Mucosa of descending colon (tissue), 3 donors: ENCODE data around the gene RTN3. TPM values are rescaled to one million over a fixed set of nuclear protein-coding genes. Genes with fewer than 3 reads are reported as not detected.

ENCODE experiments used
- ATAC-seq: fragments of 200-7000 bp; cut with Tn5 transposase; one replicate; pipeline ENCODE4 v1.9.1; 2020; ENCODE audit warnings: mild to moderate bottlenecking, moderate library complexity
- DNase-seq, 3 donors: peaks; one replicate each; pipeline ENCODE4 v3.0.0-alpha.2; 2020
- H3K36me3 ChIP-seq: fragments of 200-600 bp; one replicate; pipeline ENCODE4 v1.8.0; 2021; ENCODE audit warnings: low read depth, mild to moderate bottlenecking
- H3K4me1 ChIP-seq: fragments of 200-600 bp; one replicate; pipeline ENCODE4 v1.8.0; 2021; ENCODE audit warnings: low read depth, mild to moderate bottlenecking
- H3K4me3 ChIP-seq: fragments of 200-600 bp; one replicate; pipeline ENCODE4 v1.8.0; 2021; ENCODE audit warnings: mild to moderate bottlenecking
- H3K9me3 ChIP-seq: fragments of 200-600 bp; one replicate; pipeline ENCODE4 v1.8.0; 2021; ENCODE audit warnings: mild to moderate bottlenecking
- intact Hi-C, 2 donors: fragments of 100-400 bp; cut with DNase I in 1 of 2; cut with micrococcal nuclease in 1 of 2; formaldehyde crosslinking; loops; one replicate each; pipeline versions ENCODE4 v1.11.0 to v1.11.1; 2022; cut with DNase I, micrococcal nuclease
- total RNA-seq, 3 donors: library from RNA; stranded (reverse); fragmentation: NEBNext Ultra II Directional in 2 of 3; extraction: Animal tissue kit (Norgen Biotek cat#: 25700) in 2 of 3; gene quantifications; one replicate each; pipeline versions ENCODE4 v1.2.1 to v1.2.4, GENCODE V29; 2021 to 2023
- TF ChIP-seq, protein P1 (sequence below): fragments of 200-600 bp; IDR thresholded peaks from one replicate; pipeline ENCODE4 v1.8.0; 2022; ENCODE audit warnings: antibody characterized with exemption, mild to moderate bottlenecking
- donor health status: DM: no; HTN: no; CAD: no; lungs with moderate emphysema.
- donor health status: DM: no; HTN: no; CAD: no.
- donor health status: DM: no; HTN: yes; CAD: no.

The RTN3 gene
- total RNA-seq, 3 donors from 2014 or later: 111 to 129 (median 115) TPM

DNA sequence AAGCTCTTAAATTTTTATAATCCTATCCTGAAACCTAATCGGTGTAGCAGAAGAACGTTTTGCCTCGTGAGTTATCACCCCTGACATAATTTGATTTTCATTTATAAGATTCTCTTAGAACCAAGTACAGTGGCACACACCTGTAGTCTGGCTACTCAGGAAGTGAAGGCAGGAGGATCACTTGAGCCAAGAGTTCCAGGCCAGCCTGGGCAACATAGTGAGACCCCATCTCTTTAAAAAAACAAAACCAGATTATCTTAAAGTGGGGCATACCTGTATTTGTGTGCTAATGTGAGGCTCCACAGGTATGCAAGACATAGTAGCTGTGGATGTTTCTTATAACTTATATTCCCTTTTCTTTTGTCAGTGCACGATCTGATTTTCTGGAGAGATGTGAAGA, 68.3 kb downstream of the RTN3 start:
- TF ChIP-seq, protein P1, sequence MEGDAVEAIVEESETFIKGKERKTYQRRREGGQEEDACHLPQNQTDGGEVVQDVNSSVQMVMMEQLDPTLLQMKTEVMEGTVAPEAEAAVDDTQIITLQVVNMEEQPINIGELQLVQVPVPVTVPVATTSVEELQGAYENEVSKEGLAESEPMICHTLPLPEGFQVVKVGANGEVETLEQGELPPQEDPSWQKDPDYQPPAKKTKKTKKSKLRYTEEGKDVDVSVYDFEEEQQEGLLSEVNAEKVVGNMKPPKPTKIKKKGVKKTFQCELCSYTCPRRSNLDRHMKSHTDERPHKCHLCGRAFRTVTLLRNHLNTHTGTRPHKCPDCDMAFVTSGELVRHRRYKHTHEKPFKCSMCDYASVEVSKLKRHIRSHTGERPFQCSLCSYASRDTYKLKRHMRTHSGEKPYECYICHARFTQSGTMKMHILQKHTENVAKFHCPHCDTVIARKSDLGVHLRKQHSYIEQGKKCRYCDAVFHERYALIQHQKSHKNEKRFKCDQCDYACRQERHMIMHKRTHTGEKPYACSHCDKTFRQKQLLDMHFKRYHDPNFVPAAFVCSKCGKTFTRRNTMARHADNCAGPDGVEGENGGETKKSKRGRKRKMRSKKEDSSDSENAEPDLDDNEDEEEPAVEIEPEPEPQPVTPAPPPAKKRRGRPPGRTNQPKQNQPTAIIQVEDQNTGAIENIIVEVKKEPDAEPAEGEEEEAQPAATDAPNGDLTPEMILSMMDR: no peak
- ATAC-seq (no peak), DNase-seq (no peak)
- no peaks in the 10 kb centered on the region for H3K4me1 ChIP-seq
- H3K9me3 ChIP-seq: no peaks in the 10 kb centered on the region
- H3K4me3 ChIP-seq: no peak overlapping the region
- intact Hi-C loops: no loop called here
- H3K36me3 ChIP-seq: no peaks in the 10 kb centered on the region

DNA sequence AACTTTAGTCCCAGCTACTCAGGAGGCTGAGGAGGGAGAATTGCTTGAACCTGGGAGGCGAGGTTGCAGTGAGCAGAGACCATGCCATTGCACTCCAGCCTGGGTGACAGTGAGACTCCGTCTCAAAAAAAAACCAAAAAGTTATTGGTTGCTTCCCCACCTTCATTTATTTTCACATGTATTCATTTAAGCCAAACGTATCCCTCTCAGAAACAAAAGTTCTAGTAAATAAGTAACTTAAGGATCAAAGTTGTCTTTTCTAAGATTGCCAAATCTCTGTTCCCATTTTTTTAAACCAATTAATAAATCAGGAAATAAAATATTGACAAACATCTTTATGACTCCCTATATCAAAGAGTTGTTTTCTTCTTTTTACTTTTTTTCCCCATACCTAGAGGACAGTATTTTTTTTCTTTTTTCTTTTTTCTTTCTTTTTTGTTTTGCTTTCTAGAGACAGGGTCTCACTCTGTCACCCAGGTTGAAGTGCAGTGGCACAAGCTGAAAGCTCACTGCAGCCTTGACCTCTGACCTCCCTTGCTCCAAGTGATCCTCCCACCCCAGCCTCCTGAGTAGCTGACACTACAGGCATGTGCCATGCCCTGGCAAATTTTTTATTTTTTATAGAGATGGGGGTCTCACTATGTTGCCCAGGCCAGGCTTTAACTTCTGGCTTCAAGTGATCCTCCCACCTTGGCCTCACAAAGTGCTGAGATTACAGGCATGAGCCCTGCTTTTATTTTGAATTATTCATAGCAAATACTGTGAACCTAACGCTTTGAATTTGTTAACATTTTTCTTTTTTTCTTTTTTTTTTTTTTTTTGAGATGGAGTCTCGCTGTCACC, 75.8 kb downstream of the RTN3 start:
- Histone ChIP-seq H3K4me1 (peaks cover 1% of the 10 kb centered on the region), H3K4me3 (no peak overlapping the region), H3K9me3 (no peaks in the 10 kb centered on the region), H3K36me3 (no peaks in the 10 kb centered on the region)
- DNase-seq (no peak), ATAC-seq (no peak)
- TF ChIP-seq, protein P1: no peak
- intact Hi-C loops: no loop called here

DNA sequence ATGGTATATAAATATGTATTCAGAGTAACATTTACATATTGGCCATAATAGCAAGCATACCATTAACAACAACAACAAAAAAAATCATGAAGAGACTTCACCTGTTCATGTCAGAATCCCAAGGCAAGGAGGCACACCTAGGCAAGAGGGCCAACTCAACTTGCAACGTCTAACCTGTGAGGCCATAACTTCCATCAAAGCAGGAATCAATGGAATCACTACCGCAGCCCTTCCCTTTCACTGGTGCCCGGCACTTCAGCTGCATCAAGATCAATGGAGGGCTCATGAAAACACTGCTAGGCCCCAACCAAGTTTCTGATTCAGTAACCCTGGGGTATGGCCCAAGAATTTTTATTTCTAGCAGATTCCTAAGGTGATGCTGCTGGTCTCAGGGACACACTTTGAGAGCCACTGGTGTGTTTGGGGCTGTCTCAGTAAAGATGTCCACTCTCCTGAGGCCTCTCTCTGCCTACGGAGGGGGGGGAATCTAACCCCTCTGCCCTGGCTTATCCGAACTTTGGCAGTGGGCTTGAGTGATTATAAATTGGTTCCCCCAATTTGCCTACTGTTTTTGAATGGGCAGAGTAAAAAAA, 79.3 kb downstream of the RTN3 start:
- Histone ChIP-seq H3K36me3 (no peaks in the 10 kb centered on the region), H3K4me3 (no peak overlapping the region), H3K9me3 (no peaks in the 10 kb centered on the region), H3K4me1 (peaks cover 17% of the 10 kb centered on the region)
- DNase-seq (no peak), ATAC-seq (no peak)
- TF ChIP-seq, protein P1: no peak
- intact Hi-C loops: no loop called here

DNA sequence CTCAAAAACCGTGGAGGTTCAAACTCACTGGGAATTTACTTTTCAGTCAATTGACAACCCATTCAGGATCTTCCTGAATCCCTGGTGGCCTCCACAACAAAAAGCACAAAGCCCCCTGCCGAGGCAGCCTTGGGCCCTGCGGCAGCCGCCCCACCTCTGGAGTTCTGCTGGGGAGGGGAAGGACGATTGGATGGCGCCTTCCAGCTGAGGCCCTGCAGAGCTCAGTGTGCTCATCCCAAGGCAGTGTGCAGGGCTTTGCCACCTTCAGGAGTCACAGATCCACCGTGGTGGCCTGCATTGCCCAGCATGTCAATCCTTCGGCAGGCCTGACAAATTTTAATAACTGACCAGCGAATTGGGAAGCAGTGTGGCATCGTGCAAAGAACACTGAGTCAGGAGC, 79.9 kb downstream of the RTN3 start:
- TF ChIP-seq, protein P1: no peak
- intact Hi-C loops: no loop called here
- Histone ChIP-seq H3K9me3 (no peaks in the 10 kb centered on the region), H3K36me3 (no peaks in the 10 kb centered on the region), H3K4me1 (peaks cover 23% of the 10 kb centered on the region), H3K4me3 (no peak overlapping the region)
- no peak for DNase-seq
- no peak for ATAC-seq

DNA sequence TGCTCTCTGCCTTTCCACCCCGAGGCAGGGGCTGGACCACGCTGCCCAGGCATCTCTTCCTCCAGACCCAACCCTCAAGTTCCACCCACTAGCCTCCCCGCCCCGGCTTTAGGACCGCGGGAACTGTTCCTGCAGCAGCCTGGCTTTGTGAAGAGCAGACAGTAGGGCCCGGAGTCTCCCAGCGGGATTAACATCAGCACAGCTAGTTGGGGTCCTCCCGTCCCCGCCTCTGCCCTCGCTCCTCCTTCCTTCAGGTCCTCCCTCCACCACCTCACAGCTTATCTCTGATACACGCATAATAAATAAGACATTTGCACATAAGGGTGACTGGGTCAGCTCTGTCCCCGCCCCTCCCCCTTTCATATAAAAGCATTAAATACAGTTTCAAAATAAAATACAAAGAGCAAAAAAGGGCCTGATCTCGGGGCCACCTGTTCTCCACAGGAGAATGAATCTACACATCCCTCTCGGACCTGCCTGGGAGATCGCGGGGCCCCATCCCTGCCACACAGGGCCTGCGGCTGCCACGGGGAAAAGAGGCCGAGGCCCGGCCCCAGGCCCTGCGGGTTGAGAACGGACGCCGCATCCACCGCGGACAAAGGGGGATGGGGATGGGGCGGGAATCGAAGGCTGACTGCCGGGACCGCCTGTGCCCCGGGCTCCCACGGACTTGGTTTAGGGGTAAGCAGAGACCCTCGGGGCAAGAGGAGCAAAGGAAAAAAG, 80.8 kb downstream of the RTN3 start:
- peak in 1 of 3 donors; percentile 14 for DNase-seq
- ATAC-seq: no peak
- TF ChIP-seq, protein P1: no peak
- H3K9me3 ChIP-seq: no peaks in the 10 kb centered on the region
- H3K4me3 ChIP-seq: no peak overlapping the region
- intact Hi-C loops: no loop called here
- peaks cover 30% of the 10 kb centered on the region for H3K4me1 ChIP-seq
- no peaks in the 10 kb centered on the region for H3K36me3 ChIP-seq
